Loucy (cell line): ENCODE measurements around the gene TMEM132C.

Experiments used
- CTCF ChIP-seq: fragments of 200-600 bp; sonication (generic); conservative IDR thresholded peaks from 2 replicates; pipeline ENCODE4 v1.5.1; 2014; ENCODE audit warnings: mild to moderate bottlenecking, antibody characterized with exemption, low read length
- EZH2phosphoT487 ChIP-seq: fragments of 200-600 bp; IDR thresholded peaks from 2 replicates; pipeline ENCODE4 v1.6.1; 2018; ENCODE audit warnings: antibody characterized with exemption, mild to moderate bottlenecking, moderate library complexity, borderline replicate concordance

DNA sequence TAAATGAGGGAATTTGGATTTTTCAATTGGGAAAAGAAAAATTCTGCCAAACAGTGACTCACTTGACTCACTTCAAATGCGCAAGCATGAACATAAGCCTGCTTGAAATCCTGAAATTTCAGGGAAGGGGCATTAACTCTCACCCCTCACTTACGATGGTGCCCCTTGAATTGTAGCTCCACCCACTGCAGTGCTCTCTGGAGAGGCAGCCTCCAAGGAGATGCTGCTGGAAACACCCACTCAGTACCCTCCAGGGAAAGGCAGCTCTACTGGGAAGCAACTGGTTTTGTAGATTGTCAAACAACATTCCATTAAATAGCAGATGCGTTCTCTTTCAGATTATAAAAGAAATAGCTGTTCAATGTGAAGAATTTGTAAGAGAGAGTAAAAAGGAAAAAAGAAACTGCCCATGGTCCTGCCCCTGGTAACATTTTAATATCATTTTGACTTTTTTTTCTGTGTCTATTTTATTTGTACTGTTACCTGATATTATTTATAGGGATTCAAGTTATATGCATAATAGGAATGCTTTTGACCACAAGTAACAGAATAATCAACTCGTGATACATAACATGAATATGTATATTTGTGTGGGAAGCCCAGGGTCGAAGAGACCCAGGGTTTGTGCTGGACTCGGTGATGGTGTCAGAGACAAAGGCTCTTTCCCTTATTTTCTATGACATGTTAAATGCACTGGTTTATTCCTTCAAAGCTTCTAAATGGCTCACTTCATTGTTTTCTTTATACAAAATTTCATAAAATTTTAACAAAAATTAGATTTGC is 31.1 kb upstream of the TMEM132C start:
- no peak for TF ChIP-seq CTCF
- no peak for TF ChIP-seq EZH2phosphoT487
